KG1 (cell line): Measurements from ENCODE around the gene WNT9A.

Experiments
- DNase-seq: peaks from one replicate; lab custom pipeline; 2025; lab: John Stamatoyannopoulos, UW

Gene WNT9A

GRCh38 chr1:227954163-227954850 lies 6.6 kb upstream of the WNT9A start:
- DNase-seq, result no peak

DNA sequence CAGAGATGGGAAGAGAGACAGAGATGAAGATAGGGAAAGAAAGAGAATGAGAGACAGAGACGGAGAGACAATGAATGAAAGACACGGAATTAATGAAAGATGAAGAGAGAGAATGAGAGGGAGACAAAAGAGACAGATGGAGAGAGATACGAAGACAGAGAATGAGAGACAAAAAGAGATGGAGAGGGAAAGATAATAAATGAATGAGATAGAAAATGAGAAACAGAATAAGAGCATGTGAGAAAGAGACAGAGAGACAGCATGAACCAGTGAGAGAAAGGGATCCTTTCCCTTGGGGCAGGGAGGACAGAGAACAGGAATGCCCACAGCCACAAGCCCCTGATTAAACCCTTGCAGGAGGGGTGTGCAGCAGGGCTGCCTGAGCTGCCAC lies 5.3 kb upstream of the WNT9A start:
- no peak for DNase-seq

DNA sequence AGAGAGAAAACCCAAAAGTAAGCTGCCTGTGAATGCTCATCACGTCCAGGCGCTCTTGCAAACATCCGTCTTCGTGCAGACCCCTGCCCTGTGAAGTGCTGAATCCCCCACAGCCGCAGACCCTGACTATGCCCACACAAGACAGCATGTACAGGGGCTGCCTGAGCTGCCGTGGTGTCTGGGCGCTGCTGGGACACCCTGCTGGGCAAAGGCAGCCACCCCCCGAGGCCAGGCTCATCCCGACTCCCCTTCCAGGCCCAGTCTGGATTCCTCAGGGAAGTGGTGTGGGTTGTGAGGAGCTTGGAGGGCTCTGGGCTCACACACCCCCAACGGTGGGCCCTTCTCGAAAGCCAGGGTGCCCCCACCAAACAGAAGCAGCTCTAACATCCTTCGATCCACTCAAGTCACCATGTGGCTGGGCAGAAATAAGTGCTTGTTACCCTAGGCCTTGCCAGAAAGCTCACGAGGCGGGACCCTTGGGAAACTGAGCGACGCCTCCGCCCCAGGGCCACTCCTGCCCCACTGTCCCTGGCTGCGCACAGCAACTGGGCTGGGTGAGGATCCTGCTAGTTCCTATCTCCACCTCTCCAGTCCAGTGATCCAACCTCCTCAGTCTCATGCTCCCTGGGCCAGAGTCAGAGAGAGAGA lies 4.8 kb upstream of the WNT9A start:
- DNase-seq, result no peak

DNA sequence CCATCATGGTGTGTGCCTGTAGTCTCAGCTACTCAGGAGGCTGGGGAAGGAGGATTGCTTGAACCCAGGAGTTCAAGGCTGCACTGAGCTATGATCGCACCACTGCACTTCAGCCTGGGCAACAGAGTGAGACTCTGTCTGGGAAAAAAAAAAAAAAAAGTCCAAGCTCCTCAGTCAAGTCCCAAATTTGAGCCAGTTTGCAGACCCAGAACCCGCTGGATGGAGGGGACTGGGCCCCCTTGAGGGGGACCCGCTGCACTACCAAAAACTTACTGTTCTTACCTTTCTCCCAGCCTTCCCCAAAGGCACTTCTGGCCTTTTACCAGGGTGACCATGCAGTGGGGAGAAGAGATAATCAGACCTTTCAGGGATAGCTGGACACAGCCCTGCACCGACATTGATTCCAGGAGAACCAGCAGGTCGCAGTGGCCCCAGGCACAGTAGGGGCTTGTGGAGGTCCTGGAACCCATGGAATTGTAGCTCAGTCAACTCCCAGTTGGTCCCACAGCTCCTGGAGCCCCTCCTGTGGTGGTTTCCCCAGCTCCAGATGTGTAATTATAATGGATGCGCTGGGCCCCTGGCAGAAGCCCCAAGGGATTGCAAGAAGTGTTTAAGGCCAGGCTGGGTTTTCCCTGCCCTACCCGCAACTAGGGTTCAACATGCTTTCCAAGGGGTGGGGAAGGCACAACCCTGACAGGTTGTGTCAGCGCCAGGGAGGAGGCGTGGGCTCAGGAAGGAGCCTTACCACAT lies 4.1 kb upstream of the WNT9A start:
- no peak for DNase-seq

- DNase-seq, result no peak
Observed at GRCh38 chr1:227950735-227951346, 3.1 kb upstream of the WNT9A start.

GRCh38 chr1:227949954-227950734 lies 2.4 kb upstream of the WNT9A start:
- no peak for DNase-seq

- DNase-seq, result no peak
Observed at GRCh38 chr1:227949341-227949921, 1.7 kb upstream of the WNT9A start.

DNA sequence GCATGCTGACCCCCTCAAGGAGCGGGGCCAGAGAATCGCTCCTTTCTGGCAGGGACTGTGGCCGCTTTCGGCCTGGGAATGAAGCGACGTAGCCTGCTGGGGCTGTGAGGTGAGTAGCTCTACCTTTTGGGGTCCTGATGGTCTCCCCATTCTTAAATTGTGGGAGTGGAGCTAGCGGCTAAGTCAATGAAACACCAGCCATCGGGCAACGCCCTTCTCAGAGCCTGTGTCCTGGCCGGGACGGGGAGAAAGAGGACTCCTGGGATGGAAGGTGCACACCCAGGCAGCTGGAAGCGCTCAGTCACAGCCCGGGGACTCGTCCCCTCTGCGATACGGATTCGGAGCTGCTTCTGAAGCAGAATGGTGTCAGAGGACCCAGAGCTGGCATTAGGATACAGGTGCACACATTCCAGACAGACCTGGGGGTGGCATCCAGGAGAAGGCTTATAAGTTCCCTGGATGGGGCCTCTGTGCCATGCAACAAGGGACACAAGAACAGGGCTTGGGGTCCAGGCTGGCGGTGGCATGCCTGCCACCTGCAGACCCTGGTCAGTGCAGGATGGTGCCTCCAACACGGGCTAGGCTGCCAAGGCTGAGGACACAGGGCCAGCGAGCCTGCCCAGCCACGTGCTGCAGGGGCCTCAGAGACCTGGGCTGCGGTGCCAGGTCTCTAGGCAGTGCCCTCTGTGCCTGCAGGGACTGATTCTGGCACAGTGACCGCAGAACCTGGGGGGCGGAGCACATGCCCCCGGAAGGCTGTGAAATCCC lies 945 bp upstream of the WNT9A start:
- DNase-seq, result no peak

DNA sequence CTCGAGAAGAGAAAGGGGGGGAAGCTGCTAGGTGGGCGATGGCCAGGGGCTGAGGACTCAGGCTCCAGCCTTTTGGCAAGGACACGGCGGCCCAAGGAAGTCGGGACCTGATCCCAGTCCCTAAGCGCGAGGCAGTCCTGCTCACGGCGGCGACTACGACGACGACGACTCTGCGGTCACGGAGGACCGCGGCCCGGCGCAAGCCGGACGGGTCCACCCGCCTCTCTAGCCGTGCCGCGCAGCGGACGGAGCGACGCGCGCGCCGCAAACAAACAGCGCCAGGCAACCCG lies 401 bp downstream of the WNT9A start:
- no peak for DNase-seq

GRCh38 chr1:227946624-227947385 lies 927 bp downstream of the WNT9A start:
- no peak for DNase-seq

DNA sequence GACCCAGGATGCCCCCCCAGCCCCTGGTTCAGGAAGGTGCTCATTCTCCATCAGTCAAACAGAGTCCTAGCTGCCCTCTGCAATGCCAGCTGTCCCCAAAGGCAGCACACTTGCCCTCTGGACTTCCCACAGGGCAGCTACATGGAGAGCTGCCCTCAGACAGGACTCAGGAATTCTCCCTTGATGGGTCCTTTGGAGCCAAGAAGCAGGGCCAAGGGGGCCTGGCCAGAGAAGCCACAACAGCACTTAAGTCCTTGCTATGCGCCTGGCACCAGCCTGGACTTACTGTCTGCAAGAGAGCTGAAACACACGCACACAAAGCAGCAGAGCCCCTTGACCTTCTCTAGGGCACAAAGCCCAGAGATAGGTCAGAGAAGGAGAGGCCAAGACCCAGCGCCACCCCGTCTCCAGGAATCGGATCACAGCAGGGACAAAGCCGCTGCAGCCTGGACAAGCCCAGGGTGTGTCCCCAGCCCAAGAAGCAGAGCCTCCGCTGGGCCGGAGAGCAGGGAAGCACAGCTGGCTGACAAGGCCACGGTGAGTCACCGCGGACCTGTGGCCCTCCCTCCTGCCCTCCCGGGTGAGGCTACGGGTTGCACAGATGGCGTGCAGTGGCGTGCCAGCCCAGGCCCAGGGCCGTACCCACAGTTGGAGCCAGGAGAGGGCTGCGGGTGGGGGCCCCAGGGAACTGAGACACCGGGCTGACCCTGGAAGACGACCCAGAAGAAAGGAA lies 1.7 kb downstream of the WNT9A start:
- no peak for DNase-seq

DNA sequence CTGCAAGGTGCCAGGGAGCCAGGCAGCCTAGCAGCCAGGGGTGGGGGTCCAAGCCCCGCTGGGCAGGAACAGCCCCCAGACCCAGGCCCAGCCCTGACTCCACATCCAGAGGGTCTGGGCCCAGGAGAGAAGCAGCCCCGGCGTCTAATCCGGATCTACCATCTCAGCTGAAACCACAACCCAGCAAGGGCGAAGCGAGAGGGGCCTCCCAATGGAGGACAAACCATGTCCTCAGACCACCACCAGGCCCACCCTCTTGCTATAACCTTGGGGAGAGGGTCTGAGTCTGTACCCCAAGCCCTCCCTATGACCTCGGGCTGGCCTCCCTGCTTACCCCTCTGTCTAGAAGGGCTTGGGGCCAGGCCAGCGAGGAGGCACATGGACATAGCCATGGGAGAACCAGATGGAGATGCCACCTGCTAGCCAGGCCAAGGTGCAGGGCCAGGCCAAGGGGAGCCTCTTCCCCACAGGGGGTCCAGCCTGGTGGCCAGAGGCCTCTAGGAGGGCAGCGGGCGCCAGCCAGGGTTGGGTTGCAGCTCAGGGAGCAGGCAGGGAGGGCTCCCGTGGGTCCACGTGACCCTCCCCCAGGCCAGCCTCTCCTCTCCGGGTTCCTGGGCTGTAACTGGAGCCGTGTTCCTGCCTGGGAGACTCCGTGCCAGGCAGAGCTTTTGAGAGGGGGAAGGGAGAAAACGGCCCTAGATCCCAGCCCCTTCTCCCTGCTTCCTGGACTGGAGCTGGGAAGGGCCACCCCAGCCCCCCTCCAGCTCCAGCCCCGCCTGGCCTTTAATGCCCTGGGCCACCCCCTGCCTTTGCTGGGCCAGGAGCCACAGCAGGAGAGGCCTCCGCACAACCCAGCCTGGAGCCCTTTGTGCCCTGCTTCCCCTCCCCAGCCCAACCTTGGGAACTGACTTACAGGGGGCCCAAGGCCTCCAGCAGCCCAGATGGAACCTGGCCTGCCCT lies 2.5 kb downstream of the WNT9A start:
- DNase-seq, result no peak

DNA sequence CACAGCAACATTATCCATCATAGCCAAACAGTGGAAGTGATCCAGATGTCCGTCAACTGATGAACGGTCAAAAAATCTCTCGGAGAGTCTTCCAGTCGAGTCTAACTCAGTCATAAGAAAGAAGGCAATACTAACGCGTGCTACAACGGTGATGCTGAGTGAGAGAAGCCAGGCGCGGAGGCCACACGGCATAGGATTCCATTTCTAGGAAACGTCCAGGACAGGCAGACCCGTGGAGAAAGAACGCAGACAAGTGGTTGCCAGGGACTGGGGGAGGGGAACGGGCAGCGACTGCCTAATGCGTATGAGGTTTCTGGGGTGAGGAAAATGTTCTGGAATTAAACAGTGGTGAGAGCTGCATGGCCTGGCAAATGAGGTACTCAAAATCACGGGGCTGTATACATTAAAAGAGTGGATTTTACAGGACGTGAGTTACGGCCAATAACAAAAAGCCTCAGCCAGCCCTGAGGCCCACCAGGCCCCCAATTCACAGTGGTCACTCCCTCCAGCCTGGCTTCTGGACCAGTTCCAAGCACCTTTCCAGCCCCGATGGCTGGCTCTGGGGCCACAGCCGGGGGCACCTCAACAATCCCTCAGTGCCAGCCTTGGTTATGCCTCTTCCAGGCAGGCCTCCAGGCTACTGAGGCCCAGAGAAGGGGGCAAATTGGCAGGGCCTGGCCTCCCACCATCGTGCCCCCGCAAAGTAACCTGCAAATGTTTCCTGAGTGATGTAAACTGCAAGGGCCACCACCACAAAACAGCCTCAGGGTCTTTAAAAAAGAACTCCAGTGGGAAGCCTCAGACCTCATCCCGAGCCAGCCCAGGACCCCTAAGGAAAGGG lies 3.4 kb downstream of the WNT9A start:
- no peak for DNase-seq

DNA sequence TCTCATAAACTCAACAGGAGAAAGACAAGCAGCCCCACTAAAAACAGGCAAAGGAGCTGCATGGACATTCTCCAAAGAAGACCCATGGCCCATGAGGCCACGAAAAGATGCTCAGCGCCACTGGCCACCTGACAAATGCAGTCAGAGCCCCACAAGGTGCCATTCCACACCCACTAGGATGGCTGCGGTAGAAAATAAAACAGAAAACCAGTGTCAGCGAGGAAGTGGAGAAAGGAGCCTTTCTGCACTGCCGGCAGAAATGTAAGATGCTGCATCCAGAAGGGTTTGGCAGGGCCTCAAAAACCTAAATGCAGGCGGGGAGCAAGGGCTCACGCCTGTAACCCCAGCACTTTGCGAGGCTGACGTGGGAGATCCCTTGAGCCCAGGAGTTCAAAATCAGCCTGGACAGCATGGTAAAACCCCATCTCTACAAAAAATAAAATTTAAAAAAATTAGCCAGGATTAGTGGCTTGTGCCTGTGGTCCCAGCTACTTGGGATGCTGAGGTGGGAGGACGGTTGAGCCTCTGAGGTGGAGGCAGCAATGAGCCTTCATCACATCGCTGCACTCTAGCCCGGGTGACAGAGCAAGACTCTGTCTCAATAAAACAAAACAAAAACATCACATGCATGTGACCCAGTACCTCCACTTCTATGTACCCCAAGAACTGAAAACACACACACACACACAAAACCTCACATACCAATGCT lies 4.2 kb downstream of the WNT9A start:
- DNase-seq, result no peak

- DNase-seq, result no peak
Observed at GRCh38 chr1:227942716-227943261, 4.9 kb downstream of the WNT9A start.

- DNase-seq, result no peak
Observed at GRCh38 chr1:227942021-227942715, 5.6 kb downstream of the WNT9A start.
